NT2/D1 (cell line): Measurements from ENCODE around the gene NTM.

Source experiments
- DNase-seq: peaks from one replicate; pipeline ENCODE4 v3.0.0-alpha.2; 2011; ENCODE audit warnings: low read depth, low spot score
- H3K27me3 ChIP-seq: 2 replicates; pipeline ENCODE4 v1.6.0; 2011; ENCODE audit warnings: mild to moderate bottlenecking; ENCODE audit not compliant: insufficient read length, insufficient read depth
- H3K36me3 ChIP-seq: 2 replicates; pipeline ENCODE4 v1.6.1; 2011; ENCODE audit warnings: mild to moderate bottlenecking, low read length, mixed read lengths; ENCODE audit not compliant: insufficient read depth, insufficient read length
- H3K4me1 ChIP-seq: 2 replicates; pipeline ENCODE4 v1.5.1; 2011; ENCODE audit not compliant: insufficient read depth, insufficient read length
- H3K4me3 ChIP-seq: 2 replicates; pipeline ENCODE4 v1.5.1; 2011; ENCODE audit warnings: low read depth; ENCODE audit not compliant: insufficient read length
- H3K9ac ChIP-seq: 2 replicates; pipeline ENCODE4 v1.6.0; 2011; ENCODE audit warnings: low read depth; ENCODE audit not compliant: insufficient read length
- H3K9me3 ChIP-seq: 2 replicates; pipeline ENCODE4 v1.5.1; 2011; ENCODE audit warnings: mild to moderate bottlenecking, low read length; ENCODE audit not compliant: insufficient read depth
- SUZ12 ChIP-seq: IDR thresholded peaks from 2 replicates; pipeline ENCODE4 v1.6.1; 2011; ENCODE audit not compliant: insufficient read length, insufficient read depth; ENCODE audit errors: extremely low read depth
- YY1 ChIP-seq: IDR thresholded peaks from 2 replicates; pipeline ENCODE4 v1.6.1; 2011; ENCODE audit not compliant: insufficient read length, insufficient read depth
- ZNF274 ChIP-seq: IDR thresholded peaks from 2 replicates; pipeline ENCODE4 v1.6.1; 2011; ENCODE audit warnings: mild to moderate bottlenecking, low read depth, low read length

Gene NTM

GRCh38 chr11:131602431-131602830 is 232.0 kb downstream of the NTM start:
- Histone ChIP-seq H3K36me3 (no peaks in the 10 kb centered on the region), H3K9me3 (no peaks in the 10 kb centered on the region), H3K4me3 (no peak overlapping the region), H3K9ac (no peak overlapping the region), H3K4me1 (no peaks in the 10 kb centered on the region), H3K27me3 (no peaks in the 10 kb centered on the region)
- no peak for DNase-seq
- TF ChIP-seq ZNF274 = no peak
- TF ChIP-seq SUZ12 = no peak
- no peak for TF ChIP-seq YY1

- Histone ChIP-seq H3K4me1 (no peaks in the 10 kb centered on the region), H3K9me3 (no peaks in the 10 kb centered on the region), H3K4me3 (no peak overlapping the region), H3K27me3 (no peaks in the 10 kb centered on the region), H3K9ac (no peak overlapping the region), H3K36me3 (no peaks in the 10 kb centered on the region)
- no peak for DNase-seq
- TF ChIP-seq YY1 (no peak), SUZ12 (no peak), ZNF274 (no peak)
Observed at GRCh38 chr11:131606811-131607335, 236.5 kb downstream of the NTM start.

GRCh38 chr11:131609337-131609736 is 238.9 kb downstream of the NTM start:
- no peaks in the 10 kb centered on the region for H3K27me3 ChIP-seq
- no peaks in the 10 kb centered on the region for H3K36me3 ChIP-seq
- TF ChIP-seq YY1 (no peak), SUZ12 (no peak), ZNF274 (no peak)
- DNase-seq = no peak
- no peaks in the 10 kb centered on the region for H3K4me1 ChIP-seq
- no peak overlapping the region for H3K9ac ChIP-seq
- H3K4me3 ChIP-seq = no peak overlapping the region
- H3K9me3 ChIP-seq = no peaks in the 10 kb centered on the region

- no peak for DNase-seq
- Histone ChIP-seq H3K27me3 (no peaks in the 10 kb centered on the region), H3K9me3 (no peaks in the 10 kb centered on the region), H3K4me1 (no peaks in the 10 kb centered on the region), H3K9ac (no peak overlapping the region), H3K36me3 (no peaks in the 10 kb centered on the region), H3K4me3 (no peak overlapping the region)
- no peak for TF ChIP-seq ZNF274
- TF ChIP-seq SUZ12 = no peak
- no peak for TF ChIP-seq YY1
Observed at GRCh38 chr11:131609921-131610320, 239.5 kb downstream of the NTM start.

GRCh38 chr11:131611322-131611721 is 240.9 kb downstream of the NTM start:
- Histone ChIP-seq H3K4me3 (no peak overlapping the region), H3K4me1 (no peaks in the 10 kb centered on the region), H3K27me3 (no peaks in the 10 kb centered on the region), H3K9me3 (no peaks in the 10 kb centered on the region), H3K36me3 (no peaks in the 10 kb centered on the region), H3K9ac (no peak overlapping the region)
- no peak for DNase-seq
- TF ChIP-seq YY1 (no peak), ZNF274 (no peak), SUZ12 (no peak)

GRCh38 chr11:131612533-131612932 is 242.1 kb downstream of the NTM start:
- Histone ChIP-seq H3K9me3 (no peaks in the 10 kb centered on the region), H3K9ac (no peak overlapping the region), H3K27me3 (no peaks in the 10 kb centered on the region), H3K4me1 (no peaks in the 10 kb centered on the region), H3K36me3 (no peaks in the 10 kb centered on the region), H3K4me3 (no peak overlapping the region)
- TF ChIP-seq YY1 (no peak), SUZ12 (no peak), ZNF274 (no peak)
- no peak for DNase-seq

- Histone ChIP-seq H3K27me3 (no peaks in the 10 kb centered on the region), H3K4me3 (no peak overlapping the region), H3K4me1 (no peaks in the 10 kb centered on the region), H3K9me3 (no peaks in the 10 kb centered on the region), H3K9ac (no peak overlapping the region), H3K36me3 (no peaks in the 10 kb centered on the region)
- no peak for TF ChIP-seq SUZ12
- no peak for TF ChIP-seq ZNF274
- TF ChIP-seq YY1 = no peak
- DNase-seq = no peak
Observed at GRCh38 chr11:131614631-131615030, 244.2 kb downstream of the NTM start.

- H3K4me3 ChIP-seq = no peak overlapping the region
- no peak for DNase-seq
- H3K4me1 ChIP-seq = no peaks in the 10 kb centered on the region
- H3K27me3 ChIP-seq = no peaks in the 10 kb centered on the region
- H3K9ac ChIP-seq = no peak overlapping the region
- H3K36me3 ChIP-seq = no peaks in the 10 kb centered on the region
- H3K9me3 ChIP-seq = no peaks in the 10 kb centered on the region
- TF ChIP-seq YY1 (no peak), ZNF274 (no peak), SUZ12 (no peak)
Observed at GRCh38 chr11:131615611-131616010, 245.2 kb downstream of the NTM start.
